Activated naive CD4-positive, alpha-beta T cell treated with anti-CD3 and anti-CD28 coated beads, Interleukin-2, amount 50 U/mL, for 16 hours (primary cell): Measurements from ENCODE around the gene GIMAP1.

Experiments
- DNase-seq: peaks from one replicate; pipeline ENCODE4 v3.0.0-alpha.2; 2020

Gene GIMAP1

DNA sequence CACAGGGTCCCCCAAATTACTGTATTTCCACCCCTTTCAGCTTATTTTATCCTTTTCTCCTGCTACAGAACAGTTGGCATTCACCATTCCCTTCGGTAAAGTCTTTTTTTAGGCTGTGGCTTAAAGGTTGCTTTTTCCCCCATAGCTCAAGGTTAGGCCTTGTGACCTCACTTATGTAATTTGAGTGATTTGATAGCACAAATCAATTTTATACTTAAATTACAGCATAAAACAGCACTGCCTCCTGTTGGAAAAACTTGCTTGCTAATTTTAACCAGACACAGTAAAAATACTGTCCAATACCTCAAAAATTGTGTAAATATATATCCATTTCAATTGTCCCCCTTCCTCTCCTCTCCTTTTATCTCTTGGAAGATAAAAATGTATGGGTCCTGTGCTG is 7.1 kb downstream of the GIMAP1 start:
- no peak for DNase-seq

DNA sequence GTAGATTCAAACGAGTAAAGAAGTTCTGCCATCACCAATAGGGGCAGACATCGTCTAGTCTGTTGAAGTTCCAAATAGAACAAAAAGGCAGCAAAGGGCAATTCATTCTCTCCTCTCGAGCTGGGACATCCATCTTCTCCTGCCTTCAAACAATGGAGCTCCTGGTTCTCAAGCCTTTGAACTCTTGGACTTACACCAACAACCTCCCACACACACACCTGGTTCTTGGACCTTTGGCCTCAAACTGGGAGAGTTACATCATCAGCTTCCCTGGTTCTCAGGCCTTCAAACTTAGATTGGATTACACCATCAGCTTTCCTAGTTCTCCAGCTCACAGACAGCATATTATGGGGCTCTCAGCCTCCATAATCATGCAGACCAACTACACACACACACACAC is 11.0 kb downstream of the GIMAP1 start:
- no peak for DNase-seq

DNA sequence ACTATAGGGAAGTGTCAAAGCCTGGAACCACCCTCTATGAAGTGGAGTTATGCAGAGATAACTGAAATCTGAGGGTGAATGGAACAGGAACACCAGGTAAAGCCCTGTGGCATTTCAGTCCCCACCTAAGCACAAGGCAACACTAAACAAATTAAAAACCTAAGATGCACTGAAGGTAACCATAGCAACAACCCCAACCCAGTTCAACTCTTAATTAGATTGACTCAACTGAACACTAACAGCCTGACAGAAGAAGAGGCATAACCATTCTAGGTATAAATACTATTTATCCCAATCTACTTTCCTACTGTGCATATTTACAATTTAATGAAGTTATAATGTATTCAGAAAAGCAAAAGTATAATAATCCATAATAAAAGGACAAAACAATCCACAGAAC is 11.6 kb downstream of the GIMAP1 start:
- no peak for DNase-seq

DNA sequence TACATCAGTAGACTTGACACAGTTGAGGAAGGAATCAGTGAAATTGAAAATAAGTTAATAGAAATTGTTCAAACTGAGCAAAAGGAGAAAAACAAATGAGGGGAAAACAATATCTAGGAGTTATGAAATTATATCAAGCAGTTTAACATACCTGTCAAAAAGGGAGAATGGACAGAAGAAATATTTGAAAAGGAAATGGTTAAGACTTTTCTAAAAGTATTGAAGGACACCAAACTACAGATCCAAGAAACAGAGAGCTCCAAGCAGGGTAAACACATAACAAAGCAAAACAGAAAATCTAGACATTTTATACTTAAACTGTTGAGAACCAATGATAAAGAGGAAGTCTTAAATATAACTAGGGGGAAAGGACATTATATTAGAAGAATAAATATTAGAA is 12.2 kb downstream of the GIMAP1 start:
- no peak for DNase-seq

DNA sequence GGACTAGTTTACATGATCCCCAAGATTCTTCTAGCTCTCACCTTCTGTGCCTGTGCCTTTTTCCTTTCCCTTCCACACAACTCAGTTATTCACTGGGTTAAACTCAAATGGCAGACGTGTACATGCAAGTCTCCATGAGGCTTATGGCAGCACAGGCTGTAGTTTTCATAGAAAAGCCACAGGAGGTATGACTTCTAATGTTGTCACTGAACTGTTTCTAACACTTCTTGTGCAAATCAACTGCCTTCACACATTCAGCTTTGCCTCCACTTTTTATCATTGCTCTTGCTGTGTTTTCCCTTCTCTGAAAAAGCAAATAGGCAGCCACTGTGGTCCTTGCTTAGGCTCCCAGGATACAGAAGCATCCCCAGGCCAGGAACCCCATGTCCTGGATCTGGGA is 15.5 kb downstream of the GIMAP1 start:
- DNase-seq, result no peak

DNA sequence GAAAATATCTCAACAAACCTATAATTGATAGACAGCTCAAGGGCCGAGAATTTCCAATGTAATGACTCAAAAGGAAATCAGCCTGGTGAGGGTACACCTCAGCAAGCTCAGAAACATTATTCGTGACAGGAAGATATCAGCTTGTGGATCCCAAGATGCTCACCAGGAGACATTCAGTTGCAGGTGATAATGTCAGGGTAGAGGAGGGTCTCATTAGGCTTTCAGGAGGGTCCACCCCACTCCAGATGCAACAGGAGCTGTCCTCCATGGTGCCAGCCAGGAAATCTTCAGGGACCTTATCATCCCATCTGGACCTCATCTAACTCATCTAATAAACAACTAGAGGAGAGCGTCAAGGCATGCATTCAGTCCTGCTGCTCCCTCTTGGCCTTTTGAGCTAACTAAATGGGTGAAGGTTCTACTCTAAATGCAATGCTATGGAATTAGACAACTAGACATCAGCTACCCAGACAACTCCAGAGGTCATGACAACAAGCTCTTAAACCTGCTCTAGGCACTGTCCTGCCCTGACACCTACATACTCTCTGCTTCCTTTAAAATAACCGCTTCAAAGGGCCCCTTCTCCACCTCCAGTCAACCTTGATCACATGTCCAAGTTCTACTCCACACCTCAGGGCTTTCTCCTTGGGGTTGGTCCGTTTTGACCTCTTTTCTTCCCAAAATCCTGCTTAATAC is 16.5 kb downstream of the GIMAP1 start:
- DNase-seq, result no peak

DNA sequence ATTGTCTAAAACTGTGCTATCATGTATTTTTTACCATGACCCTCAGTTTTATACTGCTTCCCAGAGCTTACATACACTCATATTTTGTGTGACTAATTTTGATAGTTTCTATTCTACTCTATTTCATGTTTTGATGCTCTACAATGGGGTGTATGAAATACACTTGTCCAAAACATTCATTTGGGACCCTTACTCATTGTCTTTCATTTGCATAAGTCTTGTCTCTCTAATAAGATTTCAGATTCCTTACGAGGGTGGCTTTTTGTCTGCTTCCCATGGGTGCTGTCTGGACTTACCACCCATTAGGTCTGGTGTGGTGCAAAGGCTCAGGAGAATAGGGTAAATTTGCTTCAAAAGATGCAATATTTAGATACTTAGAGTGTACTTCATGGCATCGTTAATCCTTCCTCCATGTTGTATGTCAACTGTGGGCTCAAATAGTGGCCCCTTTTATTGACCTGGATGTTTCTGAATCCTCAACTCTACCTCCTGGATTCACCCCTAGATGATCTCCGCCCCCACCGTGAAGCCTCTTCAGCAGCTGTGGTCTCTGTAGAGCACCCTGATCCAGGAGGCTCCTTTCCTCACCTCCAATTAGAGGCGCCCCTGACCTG is 17.2 kb downstream of the GIMAP1 start:
- no peak for DNase-seq

DNA sequence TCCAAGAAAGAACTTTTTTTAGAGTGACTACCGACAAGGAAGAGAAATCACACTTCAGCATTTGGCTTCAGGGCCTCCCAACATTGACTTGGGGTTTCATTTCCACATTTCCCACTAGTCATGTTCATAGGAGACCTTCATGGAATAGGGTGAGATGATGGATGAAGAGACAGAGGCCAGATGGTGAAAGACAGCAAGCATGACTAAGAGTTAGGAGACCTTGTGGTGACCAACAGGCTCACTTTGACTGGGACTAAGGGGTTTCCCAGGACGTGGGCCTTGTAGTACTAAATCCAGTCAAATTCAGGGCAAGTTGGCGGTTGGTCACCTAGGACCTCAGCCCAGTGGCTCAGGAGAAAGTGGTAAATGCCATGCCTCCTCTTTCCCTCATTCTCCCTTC is 17.8 kb downstream of the GIMAP1 start:
- no peak for DNase-seq

DNA sequence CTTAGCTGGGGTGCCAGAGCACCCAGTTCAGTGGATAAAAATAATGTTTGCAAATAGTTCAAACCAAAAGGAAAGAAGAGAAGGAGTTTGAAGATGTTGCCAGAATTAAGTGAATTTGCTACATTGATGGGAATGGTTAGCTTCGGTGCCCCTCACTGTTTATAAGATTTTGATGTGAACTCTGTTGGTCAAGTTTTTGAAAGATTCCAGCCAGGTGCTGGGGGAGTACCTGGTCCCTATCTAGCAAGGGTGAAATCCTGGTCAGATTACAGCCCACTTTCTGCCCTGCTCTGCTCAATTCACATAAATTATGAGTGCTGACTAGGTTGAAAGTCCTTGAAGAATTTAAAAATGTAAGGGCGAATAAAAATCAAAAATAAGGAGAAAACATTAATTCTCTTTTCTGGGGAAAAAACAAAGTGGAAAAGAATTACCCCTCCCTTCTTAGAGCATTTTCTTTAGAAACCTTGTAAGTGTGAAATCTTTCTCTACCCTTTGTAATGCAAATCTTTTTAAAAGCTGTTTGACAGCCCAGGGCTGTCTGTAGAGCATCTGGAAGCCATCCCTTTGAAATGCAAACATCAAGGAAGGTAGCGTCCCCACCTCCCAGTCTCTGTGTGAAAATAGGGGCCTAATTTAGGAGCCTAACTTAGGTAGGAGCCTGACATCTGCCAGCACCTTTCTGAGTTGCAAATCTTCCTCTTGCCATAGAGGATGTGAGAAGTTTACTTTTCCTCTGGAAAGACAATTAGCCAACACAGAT is 19.4 kb downstream of the GIMAP1 start:
- DNase-seq, result no peak

DNA sequence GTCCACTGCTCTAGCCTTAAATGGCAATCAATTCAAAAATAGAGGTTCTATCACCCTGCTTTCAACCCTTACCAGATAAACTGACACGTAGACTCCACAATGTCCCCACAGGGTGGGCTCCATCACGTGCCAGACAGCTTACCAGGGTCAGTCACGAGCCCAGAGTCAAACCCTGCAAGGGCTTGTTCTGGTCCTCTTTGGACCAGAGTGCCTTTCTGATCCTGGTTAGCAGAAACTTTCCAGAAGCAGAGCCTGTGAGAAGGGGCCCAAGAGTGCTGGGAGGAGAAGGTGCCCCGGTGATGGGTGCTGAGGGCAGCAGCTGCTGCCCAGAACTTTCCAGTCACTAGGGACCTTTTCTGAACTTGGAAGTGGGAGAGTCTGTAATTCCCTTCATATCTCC is 20.5 kb downstream of the GIMAP1 start:
- no peak for DNase-seq

DNA sequence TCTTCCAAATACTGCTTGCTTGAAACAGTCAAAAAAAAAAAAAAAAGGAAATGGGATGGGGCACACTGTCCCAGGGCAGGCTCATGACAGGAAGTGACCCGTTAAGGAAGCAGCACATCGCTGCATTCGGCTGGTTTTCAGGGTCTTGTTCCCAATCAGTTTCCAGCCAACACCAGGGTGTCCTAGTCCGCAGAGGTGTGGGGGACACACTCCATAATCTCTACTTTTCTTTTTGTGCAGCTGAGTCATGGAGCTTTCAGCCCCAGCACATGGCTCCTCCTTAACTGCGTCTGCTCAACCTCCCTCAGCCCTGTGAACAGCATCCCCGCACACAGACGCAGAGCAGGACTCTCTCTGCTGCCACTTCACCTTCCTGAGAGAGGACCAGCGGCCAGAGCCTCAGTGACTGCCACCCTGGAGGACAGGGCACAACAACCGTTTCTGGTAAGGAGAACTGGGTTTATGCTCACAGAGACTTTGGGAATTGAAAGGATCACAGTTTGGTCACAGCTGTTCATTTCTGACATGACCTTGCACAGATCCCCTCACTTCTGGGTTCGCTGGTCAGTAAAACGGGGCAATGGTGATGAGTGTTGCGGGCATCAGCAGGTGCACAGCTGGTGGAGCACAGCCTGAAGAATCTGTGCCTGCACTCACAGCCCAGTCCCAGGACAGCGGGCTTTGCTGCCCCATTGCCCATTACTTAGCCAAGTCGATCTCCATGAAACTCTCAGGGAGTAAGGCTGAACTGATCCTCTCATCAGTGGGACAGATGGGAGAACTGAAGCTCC is 21.0 kb downstream of the GIMAP1 start, which contains the start of gene GIMAP5:
Gene GIMAP5, plus strand, starts transcription at position 154 of the 791 bp plus-strand sequence. CDS start 3,467 bp downstream, outside the sequence.
- peak; percentile 64 for DNase-seq

DNA sequence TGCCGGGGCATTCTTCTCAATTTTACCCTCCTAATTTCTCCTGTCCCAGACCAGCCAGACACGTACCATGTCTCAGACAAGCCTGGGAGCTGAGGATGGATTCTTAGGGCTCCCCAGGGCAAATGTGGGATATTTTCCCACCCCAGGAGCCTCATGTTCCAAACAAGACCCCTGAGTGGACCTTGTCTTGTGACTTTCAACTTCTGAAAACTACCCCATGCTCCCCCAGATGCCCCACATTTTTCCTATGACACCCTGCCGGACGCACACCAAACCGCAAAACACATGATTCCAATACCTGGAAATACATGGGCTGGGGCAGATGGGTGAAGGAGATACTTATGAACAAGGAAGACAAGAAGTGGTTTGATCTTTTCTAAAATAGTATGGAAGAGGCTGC is 21.7 kb downstream of the GIMAP1 start:
- no peak for DNase-seq

DNA sequence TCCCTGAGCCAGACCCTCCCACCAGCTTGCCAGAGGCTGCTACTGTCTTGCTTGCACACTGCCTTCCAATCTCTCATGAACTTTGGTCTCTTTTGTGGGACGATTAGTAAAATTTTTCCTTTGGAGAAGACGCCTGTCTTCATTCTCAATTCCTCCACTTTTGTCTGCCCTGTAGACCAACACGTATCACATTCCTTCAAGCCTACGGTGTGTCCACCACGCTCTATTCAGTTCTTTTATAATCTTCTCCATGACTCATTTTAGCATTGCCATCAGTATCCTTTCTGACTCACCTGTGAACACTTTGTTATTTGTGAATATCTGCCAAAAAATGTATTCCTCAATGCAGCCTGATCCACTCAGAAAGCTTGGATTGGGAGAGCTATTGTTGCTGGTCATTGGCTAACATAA is 22.2 kb downstream of the GIMAP1 start:
- DNase-seq, result no peak

DNA sequence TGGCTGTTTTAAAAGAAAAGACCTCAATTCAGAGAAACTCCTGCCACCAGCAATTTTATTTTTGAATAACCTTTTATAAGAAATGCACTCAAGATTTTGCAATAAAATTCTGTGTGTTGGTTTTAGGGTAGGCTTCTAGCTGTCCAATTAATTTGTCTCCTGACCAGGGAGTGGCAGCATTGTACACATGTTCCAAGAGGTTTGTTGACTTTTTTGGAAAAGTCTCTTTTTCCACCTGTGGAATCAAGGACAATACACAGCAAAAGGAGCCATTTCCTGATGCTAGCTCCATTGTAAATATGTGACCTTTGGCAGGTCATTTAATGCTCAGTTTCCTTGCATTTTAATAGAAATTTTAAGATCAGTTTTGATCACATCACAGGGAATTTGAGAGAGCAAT is 22.6 kb downstream of the GIMAP1 start:
- DNase-seq, result no peak

DNA sequence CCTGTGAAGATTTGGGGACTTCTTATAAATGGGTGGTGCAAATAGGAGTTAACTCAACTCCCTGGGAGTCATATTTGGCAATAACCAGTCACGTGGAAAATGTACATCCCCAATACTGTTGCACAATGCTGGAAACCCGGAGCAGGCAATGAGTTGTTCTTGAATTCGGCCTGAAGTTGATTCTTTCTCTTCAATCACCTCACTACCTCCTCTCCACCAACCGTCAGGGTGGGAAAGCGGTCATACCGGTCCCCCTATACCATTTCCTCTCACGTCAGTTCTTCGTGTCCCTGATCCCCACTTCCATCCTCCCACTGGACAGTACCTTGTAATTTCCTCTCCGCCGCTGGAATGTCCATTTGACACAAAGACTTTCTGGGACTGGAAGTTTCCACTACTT is 23.6 kb downstream of the GIMAP1 start:
- no peak for DNase-seq

DNA sequence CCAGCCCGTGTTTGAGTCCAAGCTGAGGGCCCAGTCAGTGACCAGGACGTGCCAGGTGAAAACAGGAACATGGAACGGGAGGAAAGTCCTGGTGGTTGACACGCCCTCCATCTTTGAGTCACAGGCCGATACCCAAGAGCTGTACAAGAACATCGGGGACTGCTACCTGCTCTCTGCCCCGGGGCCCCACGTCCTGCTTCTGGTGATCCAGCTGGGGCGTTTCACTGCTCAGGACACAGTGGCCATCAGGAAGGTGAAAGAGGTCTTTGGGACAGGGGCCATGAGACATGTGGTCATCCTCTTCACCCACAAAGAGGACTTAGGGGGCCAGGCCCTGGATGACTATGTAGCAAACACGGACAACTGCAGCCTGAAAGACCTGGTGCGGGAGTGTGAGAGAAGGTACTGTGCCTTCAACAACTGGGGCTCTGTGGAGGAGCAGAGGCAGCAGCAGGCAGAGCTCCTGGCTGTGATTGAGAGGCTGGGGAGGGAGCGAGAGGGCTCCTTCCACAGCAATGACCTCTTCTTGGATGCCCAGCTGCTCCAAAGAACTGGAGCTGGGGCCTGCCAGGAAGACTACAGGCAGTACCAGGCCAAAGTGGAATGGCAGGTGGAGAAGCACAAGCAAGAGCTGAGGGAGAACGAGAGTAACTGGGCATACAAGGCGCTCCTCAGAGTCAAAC is 26.0 kb downstream of the GIMAP1 start:
- DNase-seq, result no peak

DNA sequence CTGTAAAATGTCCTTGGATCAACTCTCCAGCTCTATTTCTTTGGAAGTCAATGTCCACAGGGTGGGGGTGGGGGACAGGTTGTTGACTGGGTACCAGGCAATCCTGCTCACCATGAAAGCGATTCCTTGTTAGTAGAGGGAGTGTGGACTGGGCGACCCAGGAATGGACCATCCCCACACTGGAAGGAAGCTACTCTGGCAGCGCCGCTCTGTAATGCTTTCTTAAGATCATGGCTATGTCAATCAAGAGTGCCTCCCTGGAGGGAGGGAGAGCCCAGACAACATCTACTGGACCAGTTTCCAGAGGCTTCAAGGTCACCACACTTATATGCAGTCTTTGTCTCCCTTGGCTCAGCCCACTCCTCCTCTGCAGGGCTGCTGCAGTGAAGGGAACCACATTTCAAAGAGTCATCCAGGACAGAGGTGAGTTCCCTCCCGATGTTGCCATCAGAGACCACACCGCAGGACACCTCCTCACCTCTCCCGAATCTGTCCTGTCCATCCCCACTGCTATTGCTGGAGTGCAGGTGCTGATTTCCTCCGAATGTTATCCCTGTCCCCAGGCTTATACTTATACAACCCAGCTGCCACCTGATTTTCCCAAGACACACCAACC is 27.7 kb downstream of the GIMAP1 start:
- DNase-seq, result no peak

DNA sequence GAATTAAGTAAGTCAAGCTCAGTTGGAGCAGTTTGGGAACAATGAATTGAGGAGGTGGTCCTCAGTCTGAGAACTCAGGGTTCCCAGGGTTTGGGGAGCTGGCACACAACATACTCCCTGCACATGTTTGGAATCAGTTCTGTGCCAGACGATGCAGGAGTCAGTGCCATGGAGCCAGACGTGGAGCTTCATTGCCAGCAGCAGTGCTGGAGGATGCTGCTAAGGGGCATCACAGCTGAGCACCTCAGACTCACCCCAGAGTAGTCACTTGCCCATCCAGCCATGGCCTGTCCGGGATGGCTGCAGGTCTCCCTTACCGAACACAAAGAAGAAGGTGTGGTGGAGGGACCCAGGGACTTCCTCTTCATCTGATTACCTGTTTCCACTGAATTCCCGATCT is 28.7 kb downstream of the GIMAP1 start:
- DNase-seq, result no peak

DNA sequence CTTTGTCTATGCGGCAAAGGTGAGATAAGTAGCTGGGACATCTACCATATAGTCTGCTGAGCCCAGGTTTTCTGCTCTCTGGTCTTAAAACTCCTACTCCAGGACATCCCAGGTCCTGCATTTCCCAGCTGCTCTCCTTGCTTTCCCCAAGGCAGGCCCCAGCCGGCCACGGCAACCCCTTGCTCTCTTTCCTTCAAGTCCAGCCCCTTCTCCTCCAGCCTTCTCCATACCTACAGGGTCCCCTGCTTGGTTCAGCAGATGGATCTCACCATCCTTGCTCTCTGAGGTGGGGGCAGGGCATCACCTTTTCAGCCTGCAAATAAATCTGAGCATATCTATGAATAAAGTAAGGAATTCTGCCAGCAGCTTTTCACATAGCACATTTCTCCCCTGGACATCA is 29.5 kb downstream of the GIMAP1 start:
- DNase-seq, result no peak

DNA sequence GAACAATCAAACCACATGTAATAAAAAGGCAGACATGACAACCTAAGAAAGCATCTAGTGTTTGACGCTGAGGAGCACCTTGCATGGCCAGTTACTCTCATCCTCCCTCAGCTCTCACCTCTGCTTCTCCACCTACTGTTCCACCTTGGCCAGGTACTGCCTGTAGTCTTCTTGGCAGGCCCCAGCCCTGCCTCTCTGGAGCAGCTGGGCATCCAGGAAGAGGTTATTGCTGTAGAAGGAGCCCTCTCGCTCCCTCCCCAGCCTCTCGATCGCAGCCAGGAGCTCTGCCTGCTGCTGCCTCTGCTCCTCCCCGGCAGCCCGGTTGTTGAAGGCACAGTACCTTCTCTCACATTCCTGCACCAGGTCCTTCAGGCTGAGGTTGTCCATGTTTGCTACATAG is 30.5 kb downstream of the GIMAP1 start:
- no peak for DNase-seq

DNA sequence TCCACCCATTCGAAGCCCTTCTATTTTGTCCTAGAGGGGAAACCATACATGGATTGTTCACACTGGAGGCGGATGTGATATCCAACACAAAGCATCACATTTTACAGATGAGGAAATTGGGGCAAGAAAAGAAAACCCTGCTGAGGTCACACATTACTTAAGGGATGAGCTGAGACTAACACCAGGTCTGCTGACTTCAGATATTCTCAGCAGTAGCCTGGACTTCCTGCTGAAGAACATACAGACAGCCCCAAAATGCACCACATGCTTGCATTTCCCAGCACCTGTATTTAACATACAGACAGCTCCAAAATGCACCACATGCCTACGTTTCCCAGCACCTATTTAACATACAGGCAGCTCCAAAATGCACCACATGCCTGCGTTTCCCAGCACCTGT is 32.0 kb downstream of the GIMAP1 start:
- DNase-seq, result no peak

DNA sequence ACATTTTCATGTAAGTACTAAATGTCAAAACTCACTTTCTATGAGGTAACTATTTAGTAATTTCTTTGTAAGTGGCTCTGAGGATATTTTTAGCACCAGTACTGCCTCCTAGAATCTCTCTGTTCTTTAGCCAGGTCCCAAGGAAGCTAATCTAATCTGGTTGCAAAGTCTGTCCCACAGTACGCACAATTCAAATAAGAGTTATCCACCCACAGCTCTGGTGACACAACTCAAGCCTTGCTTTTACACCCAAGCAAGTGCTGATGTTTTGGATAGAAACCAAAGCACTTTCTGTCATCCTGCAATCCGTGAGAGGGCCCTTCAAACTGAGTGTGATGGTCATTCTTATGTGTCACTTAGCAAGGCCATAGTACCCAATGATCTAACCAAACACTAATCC is 35.3 kb downstream of the GIMAP1 start:
- no peak for DNase-seq
